ENCODE data around the gene MYBPH.

The MYBPH gene

GRCh38 chr1:203199816-203200571 lies 24.4 kb upstream of the MYBPH start:
- DNase-seq = no peak

- no peak for DNase-seq
Measured at GRCh38 chr1:203199481-203199815, 23.8 kb upstream of the MYBPH start.

- DNase-seq = no peak
Measured at GRCh38 chr1:203199002-203199401, 23.4 kb upstream of the MYBPH start.

GRCh38 chr1:203197625-203198024 lies 22.0 kb upstream of the MYBPH start:
- no peak for DNase-seq

GRCh38 chr1:203196371-203196770 lies 20.7 kb upstream of the MYBPH start:
- DNase-seq = no peak

- no peak for DNase-seq
Measured at GRCh38 chr1:203190949-203191348, 15.3 kb upstream of the MYBPH start.

- no peak for DNase-seq
Measured at GRCh38 chr1:203189951-203190352, 14.3 kb upstream of the MYBPH start.

GRCh38 chr1:203188686-203189232 lies 13.1 kb upstream of the MYBPH start:
- no peak for DNase-seq

- no peak for DNase-seq
Measured at GRCh38 chr1:203187689-203188264, 12.2 kb upstream of the MYBPH start.

GRCh38 chr1:203187304-203187685 lies 11.7 kb upstream of the MYBPH start:
- DNase-seq = no peak

- no peak for DNase-seq
Measured at GRCh38 chr1:203186446-203187303, 11.0 kb upstream of the MYBPH start, which contains the start of gene CHI3L1. CHI3L1 (minus strand) TSS chr1:203186704; CDS start chr1:203186623, 81 bp downstream.

- no peak for DNase-seq
Measured at GRCh38 chr1:203186091-203186445, 10.4 kb upstream of the MYBPH start.

- no peak for DNase-seq
Measured at GRCh38 chr1:203185585-203185984, 10.0 kb upstream of the MYBPH start.

- DNase-seq = no peak
Measured at GRCh38 chr1:203185061-203185461, 9.4 kb upstream of the MYBPH start.

GRCh38 chr1:203184467-203184866 lies 8.8 kb upstream of the MYBPH start:
- DNase-seq = no peak

GRCh38 chr1:203183828-203184227 lies 8.2 kb upstream of the MYBPH start:
- DNase-seq = no peak

GRCh38 chr1:203182387-203182953 lies 6.8 kb upstream of the MYBPH start:
- no peak for DNase-seq

GRCh38 chr1:203181586-203182386 lies 6.2 kb upstream of the MYBPH start:
- DNase-seq = no peak

- DNase-seq = no peak
Measured at GRCh38 chr1:203180611-203181330, 5.1 kb upstream of the MYBPH start.

- no peak for DNase-seq
Measured at GRCh38 chr1:203179667-203180005, 4.0 kb upstream of the MYBPH start.

- no peak for DNase-seq
Measured at GRCh38 chr1:203178821-203179666, 3.4 kb upstream of the MYBPH start.

Measured in stimulated activated CD8-positive, alpha-beta memory T cell treated with anti-CD3 and anti-CD28 coated beads, Interleukin-4, amount 100 ng/mL, for 48 hours (primary cell).